Suprapubic skin (tissue), 4 donors: ENCODE measurements around the gene PDS5A.

Experiments
- EP300 ChIP-seq: sonication (generic); formaldehyde crosslinking; IDR thresholded peaks from one replicate; pipeline ENCODE4 v1.6.1; 2017; ENCODE audit warnings: antibody characterized with exemption
- POLR2A ChIP-seq, 2 donors: fragments of 450-650 bp; IDR thresholded peaks; one replicate each; pipeline ENCODE4 v1.6.1; 2017; ENCODE audit warnings: antibody characterized with exemption in 2 of 2, mild to moderate bottlenecking in 2 of 2, moderate library complexity in 2 of 2
- POLR2AphosphoS5 ChIP-seq, 3 donors: sonication (generic); formaldehyde crosslinking; IDR thresholded peaks; one replicate each; pipeline ENCODE4 v1.6.1; 2017; ENCODE audit warnings: antibody characterized with exemption in 3 of 3
- TF ChIP-seq, protein P1 (sequence below), 2 donors: fragments of 200-600 bp in 1 of 2; fragments of 450-650 bp in 1 of 2; sonication (generic) in 1 of 2; IDR thresholded peaks; one replicate each; pipeline ENCODE4 v1.5.1; 2016 to 2019; ENCODE audit warnings: antibody characterized with exemption in 2 of 2, mild to moderate bottlenecking in 1 of 2, moderate library complexity in 1 of 2

- TF ChIP-seq, protein P1, sequence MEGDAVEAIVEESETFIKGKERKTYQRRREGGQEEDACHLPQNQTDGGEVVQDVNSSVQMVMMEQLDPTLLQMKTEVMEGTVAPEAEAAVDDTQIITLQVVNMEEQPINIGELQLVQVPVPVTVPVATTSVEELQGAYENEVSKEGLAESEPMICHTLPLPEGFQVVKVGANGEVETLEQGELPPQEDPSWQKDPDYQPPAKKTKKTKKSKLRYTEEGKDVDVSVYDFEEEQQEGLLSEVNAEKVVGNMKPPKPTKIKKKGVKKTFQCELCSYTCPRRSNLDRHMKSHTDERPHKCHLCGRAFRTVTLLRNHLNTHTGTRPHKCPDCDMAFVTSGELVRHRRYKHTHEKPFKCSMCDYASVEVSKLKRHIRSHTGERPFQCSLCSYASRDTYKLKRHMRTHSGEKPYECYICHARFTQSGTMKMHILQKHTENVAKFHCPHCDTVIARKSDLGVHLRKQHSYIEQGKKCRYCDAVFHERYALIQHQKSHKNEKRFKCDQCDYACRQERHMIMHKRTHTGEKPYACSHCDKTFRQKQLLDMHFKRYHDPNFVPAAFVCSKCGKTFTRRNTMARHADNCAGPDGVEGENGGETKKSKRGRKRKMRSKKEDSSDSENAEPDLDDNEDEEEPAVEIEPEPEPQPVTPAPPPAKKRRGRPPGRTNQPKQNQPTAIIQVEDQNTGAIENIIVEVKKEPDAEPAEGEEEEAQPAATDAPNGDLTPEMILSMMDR (IDR thresholded peaks at IDR 0.05) = no peak
- TF ChIP-seq EP300 (no peak), POLR2AphosphoS5 (IDR thresholded peaks at IDR 0.05) (no peak), POLR2A (IDR thresholded peaks at IDR 0.05) (no peak)
These were observed 36.0 kb downstream of the PDS5A start for GRCh38 chr4:39941682-39942217.
